HepG2 (cell line): ENCODE data around the gene WDR27. TPM values are rescaled to one million over a fixed set of nuclear protein-coding genes. Genes with fewer than 3 reads are reported as not detected.

Source experiments
- ELF4 ChIP-seq: sonication (generic); formaldehyde crosslinking; IDR thresholded peaks from 2 replicates; pipeline ENCODE4 v1.5.0; 2020; ENCODE audit warnings: missing genetic modification reagents, mild to moderate bottlenecking, moderate library complexity, borderline replicate concordance
- ETV6 ChIP-seq: sonication (generic); formaldehyde crosslinking; conservative IDR thresholded peaks from 2 replicates; pipeline ENCODE4 v1.4.0; 2020; ENCODE audit warnings: missing genetic modification reagents
- EZH2 ChIP-seq: conservative IDR thresholded peaks from 2 replicates; pipeline ENCODE4 v1.6.1; 2012; ENCODE audit warnings: mild to moderate bottlenecking, low read depth, low read length, moderate library complexity
- GTF3A ChIP-seq: sonication (generic); formaldehyde crosslinking; conservative IDR thresholded peaks from 2 replicates; pipeline ENCODE4 v1.4.0; 2020; ENCODE audit warnings: mild to moderate bottlenecking, missing genetic modification reagents
- JUND ChIP-seq: sonication (generic); formaldehyde crosslinking; IDR thresholded peaks from 2 replicates; pipeline ENCODE4 v1.8.0; 2022; ENCODE audit warnings: mild to moderate bottlenecking, missing genetic modification reagents
- KLF9 ChIP-seq: IDR thresholded peaks from 2 replicates; pipeline ENCODE4 v1.6.1; 2016; ENCODE audit warnings: low read depth
- LCORL ChIP-seq, 2 experiments: fragments of 450-650 bp in 1 of 2; sonication (generic) in 1 of 2; formaldehyde crosslinking in 1 of 2; IDR thresholded peaks; 2 replicates each; pipeline versions ENCODE4 v1.5.0 to v1.6.1; 2017 to 2020; ENCODE audit warnings: antibody characterized with exemption in 1 of 2, missing genetic modification reagents in 1 of 2
- MED8 ChIP-seq: sonication (generic); formaldehyde crosslinking; IDR thresholded peaks from 2 replicates; pipeline ENCODE4 v1.8.1; 2023; ENCODE audit warnings: mild to moderate bottlenecking, missing genetic modification reagents; ENCODE audit not compliant: insufficient replicate concordance
- NCOA1 ChIP-seq: sonication (generic); formaldehyde crosslinking; IDR thresholded peaks from 2 replicates; pipeline ENCODE4 v1.9.0; 2021; ENCODE audit warnings: missing genetic modification reagents
- PHF21A ChIP-seq: sonication (generic); formaldehyde crosslinking; IDR thresholded peaks from 2 replicates; pipeline ENCODE4 v1.5.0; 2020; ENCODE audit warnings: mild to moderate bottlenecking, missing genetic modification reagents
- STAG1 ChIP-seq: sonication (generic); formaldehyde crosslinking; IDR thresholded peaks from 2 replicates; pipeline ENCODE4 v1.4.0; 2020; ENCODE audit warnings: missing genetic modification reagents
- THYN1 ChIP-seq: sonication (generic); formaldehyde crosslinking; IDR thresholded peaks from 2 replicates; pipeline ENCODE4 v1.8.1; 2023; ENCODE audit warnings: low read depth, mild to moderate bottlenecking, moderate library complexity, missing genetic modification reagents, borderline replicate concordance
- WIZ ChIP-seq: sonication (generic); formaldehyde crosslinking; IDR thresholded peaks from 2 replicates; pipeline ENCODE4 v1.5.1; 2020; ENCODE audit warnings: mild to moderate bottlenecking, missing genetic modification reagents
- ZNF367 ChIP-seq: sonication (generic); formaldehyde crosslinking; IDR thresholded peaks from 2 replicates; pipeline ENCODE4 v1.4.0; 2020; ENCODE audit warnings: missing genetic modification reagents, borderline replicate concordance
- ZNF382 ChIP-seq: sonication (generic); formaldehyde crosslinking; IDR thresholded peaks from 2 replicates; pipeline ENCODE4 v1.5.0; 2020; ENCODE audit warnings: missing genetic modification reagents, mild to moderate bottlenecking, borderline replicate concordance
- ZNF660 ChIP-seq: sonication (generic); formaldehyde crosslinking; IDR thresholded peaks from 2 replicates; pipeline ENCODE4 v1.5.1; 2020; ENCODE audit warnings: mild to moderate bottlenecking, low read depth, missing genetic modification reagents, borderline replicate concordance
- polyA plus RNA-seq, 8 experiments: library from polyadenylated mRNA; depleted of rRNA in 3 of 8; stranded (reverse) in 7 of 8; unstranded in 1 of 8; fragments of >200 nt; fragmentation: Illumina TruSeq in 4 of 8; extraction: Trizol in 4 of 8; gene quantifications; 2 replicates each; pipeline versions ENCODE4 v1.2.1 to v1.2.3, GENCODE V29; 2011 to 2016; ENCODE audit warnings: low read depth in 4 of 8, missing spikeins in 1 of 8, mixed read lengths in 1 of 8; ENCODE audit not compliant: insufficient read depth in 1 of 8
- total RNA-seq, 5 experiments: library from RNA; depleted of rRNA; stranded (reverse); fragments of >200 nt; fragmentation: Illumina TruSeq; extraction: Trizol; gene quantifications; 2 replicates each; pipeline ENCODE4 v1.2.3, GENCODE V29; 2016; ENCODE audit warnings: low read depth in 1 of 5
- TF ChIP-seq, protein P1 (sequence below): sonication (generic); formaldehyde crosslinking; IDR thresholded peaks from 2 replicates; pipeline ENCODE4 v1.9.0; 2021; ENCODE audit warnings: missing genetic modification reagents, borderline replicate concordance
- TF ChIP-seq, protein P2 (sequence below): sonication (generic); formaldehyde crosslinking; IDR thresholded peaks from 2 replicates; pipeline ENCODE4 v1.5.0; 2020; ENCODE audit warnings: mild to moderate bottlenecking, missing genetic modification reagents
- TF ChIP-seq, protein P3 (sequence below): sonication (generic); formaldehyde crosslinking; conservative IDR thresholded peaks from 2 replicates; pipeline ENCODE4 v1.8.0; 2022; ENCODE audit warnings: mild to moderate bottlenecking, moderate library complexity, missing genetic modification reagents
- TF ChIP-seq, protein P4 (sequence below): sonication (generic); formaldehyde crosslinking; IDR thresholded peaks from 2 replicates; pipeline ENCODE4 v1.4.0; 2020; ENCODE audit warnings: missing genetic modification reagents, mild to moderate bottlenecking, borderline replicate concordance

The WDR27 gene
- total and polyA plus RNA-seq, 2 of the 13 experiments (the other 11 are each of a cell fraction or from before 2014, with no cell fraction given) = 34.1 to 80.3 TPM

DNA sequence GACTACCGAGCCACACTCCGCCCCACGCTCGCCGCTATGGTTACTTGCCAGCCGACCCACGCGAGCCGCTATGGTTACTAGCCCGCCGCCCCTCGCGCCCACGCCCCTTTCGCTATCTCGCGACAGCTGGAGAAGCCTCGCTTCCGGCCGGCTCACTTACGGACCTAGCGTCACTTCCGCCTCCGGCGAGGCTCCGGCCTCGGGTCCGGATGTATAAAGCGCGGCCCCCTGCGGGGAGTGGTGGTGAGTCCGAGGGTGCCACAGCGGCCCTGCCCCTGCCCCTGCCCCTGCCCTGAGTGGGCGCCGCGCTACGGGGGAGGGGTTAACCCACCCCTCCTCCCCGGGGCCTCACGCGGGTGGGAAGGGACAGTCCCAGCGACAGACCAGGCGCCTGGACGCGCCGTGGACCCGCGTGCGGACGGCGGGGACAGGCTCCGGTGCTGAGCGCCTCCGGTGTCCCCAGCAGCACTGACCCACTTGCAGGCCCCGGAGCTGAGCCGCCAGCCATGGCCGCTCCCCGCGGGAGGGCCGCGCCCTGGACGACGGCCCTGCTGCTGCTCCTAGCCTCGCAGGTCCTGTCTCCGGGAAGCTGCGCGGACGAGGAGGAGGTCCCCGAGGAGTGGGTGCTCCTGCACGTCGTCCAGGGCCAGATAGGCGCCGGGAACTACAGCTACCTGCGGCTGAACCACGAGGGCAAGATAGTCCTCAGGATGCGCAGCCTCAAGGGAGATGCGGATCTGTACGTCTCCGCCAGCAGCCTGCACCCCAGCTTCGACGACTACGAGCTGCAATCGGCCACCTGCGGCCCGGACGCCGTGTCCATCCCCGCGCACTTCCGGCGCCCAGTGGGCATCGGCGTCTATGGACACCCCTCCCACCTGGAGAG lies at the start of gene WDR27, which contains the start of gene C6orf120 (continued):
- TF ChIP-seq, protein P1, sequence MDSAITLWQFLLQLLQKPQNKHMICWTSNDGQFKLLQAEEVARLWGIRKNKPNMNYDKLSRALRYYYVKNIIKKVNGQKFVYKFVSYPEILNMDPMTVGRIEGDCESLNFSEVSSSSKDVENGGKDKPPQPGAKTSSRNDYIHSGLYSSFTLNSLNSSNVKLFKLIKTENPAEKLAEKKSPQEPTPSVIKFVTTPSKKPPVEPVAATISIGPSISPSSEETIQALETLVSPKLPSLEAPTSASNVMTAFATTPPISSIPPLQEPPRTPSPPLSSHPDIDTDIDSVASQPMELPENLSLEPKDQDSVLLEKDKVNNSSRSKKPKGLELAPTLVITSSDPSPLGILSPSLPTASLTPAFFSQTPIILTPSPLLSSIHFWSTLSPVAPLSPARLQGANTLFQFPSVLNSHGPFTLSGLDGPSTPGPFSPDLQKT (CRISPR knock-in tag) = peak; percentile 40; the same call in 1 of the 2 replicates
- TF ChIP-seq ETV6 (CRISPR knock-in tag) = peak; percentile 82; the same call in 1 of the 2 replicates
- TF ChIP-seq, protein P2, sequence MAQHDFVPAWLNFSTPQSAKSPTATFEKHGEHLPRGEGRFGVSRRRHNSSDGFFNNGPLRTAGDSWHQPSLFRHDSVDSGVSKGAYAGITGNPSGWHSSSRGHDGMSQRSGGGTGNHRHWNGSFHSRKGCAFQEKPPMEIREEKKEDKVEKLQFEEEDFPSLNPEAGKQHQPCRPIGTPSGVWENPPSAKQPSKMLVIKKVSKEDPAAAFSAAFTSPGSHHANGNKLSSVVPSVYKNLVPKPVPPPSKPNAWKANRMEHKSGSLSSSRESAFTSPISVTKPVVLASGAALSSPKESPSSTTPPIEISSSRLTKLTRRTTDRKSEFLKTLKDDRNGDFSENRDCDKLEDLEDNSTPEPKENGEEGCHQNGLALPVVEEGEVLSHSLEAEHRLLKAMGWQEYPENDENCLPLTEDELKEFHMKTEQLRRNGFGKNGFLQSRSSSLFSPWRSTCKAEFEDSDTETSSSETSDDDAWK = no peak
- peak; percentile 71; the same call in 1 of the 2 replicates for TF ChIP-seq PHF21A (CRISPR knock-in tag)
- peak; percentile 79; the same call in 1 of the 2 replicates for TF ChIP-seq ZNF367
- TF ChIP-seq ZNF660 (CRISPR knock-in tag) = no peak; the same call in 1 of the 2 replicates
- TF ChIP-seq WIZ (CRISPR knock-in tag) = peak; percentile 86
- peak; percentile 97; the same call in 1 of the 2 replicates for TF ChIP-seq KLF9
- no peak for TF ChIP-seq MED8
- no peak for TF ChIP-seq STAG1
- peak; percentile 91; the same call in 1 of the 2 replicates for TF ChIP-seq GTF3A (CRISPR knock-in tag)
- TF ChIP-seq JUND (CRISPR knock-in tag) = peak; percentile 58
- TF ChIP-seq, protein P3, sequence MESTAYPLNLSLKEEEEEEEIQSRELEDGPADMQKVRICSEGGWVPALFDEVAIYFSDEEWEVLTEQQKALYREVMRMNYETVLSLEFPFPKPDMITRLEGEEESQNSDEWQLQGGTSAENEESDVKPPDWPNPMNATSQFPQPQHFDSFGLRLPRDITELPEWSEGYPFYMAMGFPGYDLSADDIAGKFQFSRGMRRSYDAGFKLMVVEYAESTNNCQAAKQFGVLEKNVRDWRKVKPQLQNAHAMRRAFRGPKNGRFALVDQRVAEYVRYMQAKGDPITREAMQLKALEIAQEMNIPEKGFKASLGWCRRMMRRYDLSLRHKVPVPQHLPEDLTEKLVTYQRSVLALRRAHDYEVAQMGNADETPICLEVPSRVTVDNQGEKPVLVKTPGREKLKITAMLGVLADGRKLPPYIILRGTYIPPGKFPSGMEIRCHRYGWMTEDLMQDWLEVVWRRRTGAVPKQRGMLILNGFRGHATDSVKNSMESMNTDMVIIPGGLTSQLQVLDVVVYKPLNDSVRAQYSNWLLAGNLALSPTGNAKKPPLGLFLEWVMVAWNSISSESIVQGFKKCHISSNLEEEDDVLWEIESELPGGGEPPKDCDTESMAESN (CRISPR knock-in tag) = peak; percentile 96
- no peak for TF ChIP-seq ELF4
- no peak for TF ChIP-seq LCORL (IDR thresholded peaks at IDR 0.05)
- no peak; the same call in 1 of the 2 replicates for TF ChIP-seq LCORL (CRISPR knock-in tag; IDR thresholded peaks at IDR 0.05)
- no peak for TF ChIP-seq ZNF382
- TF ChIP-seq EZH2 = no peak
- TF ChIP-seq NCOA1 (CRISPR knock-in tag) = peak; percentile 84
- TF ChIP-seq, protein P4, sequence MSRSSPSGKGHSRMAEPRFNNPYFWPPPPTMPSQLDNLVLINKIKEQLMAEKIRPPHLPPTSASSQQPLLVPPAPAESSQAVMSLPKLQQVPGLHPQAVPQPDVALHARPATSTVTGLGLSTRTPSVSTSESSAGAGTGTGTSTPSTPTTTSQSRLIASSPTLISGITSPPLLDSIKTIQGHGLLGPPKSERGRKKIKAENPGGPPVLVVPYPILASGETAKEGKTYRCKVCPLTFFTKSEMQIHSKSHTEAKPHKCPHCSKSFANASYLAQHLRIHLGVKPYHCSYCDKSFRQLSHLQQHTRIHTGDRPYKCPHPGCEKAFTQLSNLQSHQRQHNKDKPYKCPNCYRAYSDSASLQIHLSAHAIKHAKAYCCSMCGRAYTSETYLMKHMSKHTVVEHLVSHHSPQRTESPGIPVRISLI (CRISPR knock-in tag) = no peak
- TF ChIP-seq THYN1 (CRISPR knock-in tag) = no peak; the same call in 1 of the 2 replicates
